NCI-H345 (cell line): Measurements from ENCODE around the gene ATP5F1E.

Source experiments
- DNase-seq: peaks from one replicate; lab custom pipeline; 2025; lab: John Stamatoyannopoulos, UW

The ATP5F1E gene

DNA sequence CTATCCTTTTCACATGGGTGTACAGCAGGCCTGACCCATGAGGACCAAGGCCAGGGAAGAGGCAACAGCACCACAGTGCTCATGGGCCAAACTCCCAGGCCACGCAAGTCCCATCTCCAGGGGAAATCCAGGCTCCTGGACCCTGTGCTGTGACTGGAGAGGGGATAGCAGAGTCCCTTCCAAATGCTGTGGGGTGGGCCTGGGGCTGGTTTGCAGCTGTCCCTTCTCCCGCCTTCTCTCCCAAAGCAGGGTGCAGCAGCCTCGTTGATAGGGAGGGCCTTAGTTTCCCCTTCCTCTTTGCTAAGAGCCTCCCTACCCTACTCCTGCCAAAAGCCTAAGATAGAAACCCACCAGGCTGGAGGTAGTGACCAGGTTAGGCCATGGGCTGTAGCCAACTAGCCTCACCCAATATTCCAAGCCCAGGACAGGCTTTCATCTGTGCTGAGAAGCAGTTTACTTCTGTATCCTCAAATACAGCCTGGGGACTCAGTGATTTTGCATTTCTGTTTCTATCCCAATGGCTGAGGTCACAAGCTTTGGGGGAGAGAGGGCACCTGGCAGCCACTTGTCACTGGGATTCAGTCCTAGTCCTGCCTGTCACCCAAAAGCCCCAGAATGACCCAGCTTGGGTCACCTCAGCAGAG lies 26.5 kb downstream of the ATP5F1E start:
- no peak for DNase-seq

- DNase-seq: no peak
These were observed 27.2 kb downstream of the ATP5F1E start for GRCh38 chr20:59004763-59005522.

- no peak for DNase-seq
These were observed 27.7 kb downstream of the ATP5F1E start for GRCh38 chr20:59004493-59004762.

DNA sequence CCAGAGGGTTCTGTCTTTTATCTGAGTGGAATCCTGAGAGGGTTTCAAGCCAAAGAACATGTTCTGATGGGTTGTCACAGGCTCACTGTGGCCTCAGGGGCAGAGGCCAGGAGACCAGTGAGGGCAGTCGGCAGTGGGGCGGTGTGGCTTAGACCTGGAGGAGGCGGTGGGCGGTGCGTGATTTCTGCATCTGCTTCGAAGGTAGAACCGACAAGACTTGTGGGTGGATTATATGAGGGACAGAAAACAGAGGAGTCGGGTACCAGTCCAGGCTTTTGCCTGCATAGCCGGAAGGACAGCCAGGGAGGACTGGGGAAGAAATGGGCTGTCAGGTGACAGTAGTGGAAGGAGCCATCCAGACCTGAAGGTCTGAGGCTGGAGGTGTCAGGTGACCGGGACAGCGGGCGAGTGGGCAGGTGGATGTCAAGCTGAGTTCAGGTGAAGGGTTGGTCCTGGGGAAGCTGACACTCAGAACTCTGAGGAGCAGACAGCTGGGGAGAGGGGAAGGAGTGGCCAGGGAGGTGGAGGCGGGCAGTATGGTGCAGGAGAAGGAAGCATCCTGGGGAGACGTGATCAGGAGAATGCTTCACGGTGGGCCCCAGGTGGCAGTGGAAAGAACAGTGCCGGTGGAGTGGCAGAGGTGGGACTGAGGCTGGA lies 28.2 kb downstream of the ATP5F1E start:
- no peak for DNase-seq

GRCh38 chr20:59002874-59003399 lies 29.2 kb downstream of the ATP5F1E start:
- DNase-seq: no peak

GRCh38 chr20:59002388-59002787 lies 29.7 kb downstream of the ATP5F1E start:
- no peak for DNase-seq

DNA sequence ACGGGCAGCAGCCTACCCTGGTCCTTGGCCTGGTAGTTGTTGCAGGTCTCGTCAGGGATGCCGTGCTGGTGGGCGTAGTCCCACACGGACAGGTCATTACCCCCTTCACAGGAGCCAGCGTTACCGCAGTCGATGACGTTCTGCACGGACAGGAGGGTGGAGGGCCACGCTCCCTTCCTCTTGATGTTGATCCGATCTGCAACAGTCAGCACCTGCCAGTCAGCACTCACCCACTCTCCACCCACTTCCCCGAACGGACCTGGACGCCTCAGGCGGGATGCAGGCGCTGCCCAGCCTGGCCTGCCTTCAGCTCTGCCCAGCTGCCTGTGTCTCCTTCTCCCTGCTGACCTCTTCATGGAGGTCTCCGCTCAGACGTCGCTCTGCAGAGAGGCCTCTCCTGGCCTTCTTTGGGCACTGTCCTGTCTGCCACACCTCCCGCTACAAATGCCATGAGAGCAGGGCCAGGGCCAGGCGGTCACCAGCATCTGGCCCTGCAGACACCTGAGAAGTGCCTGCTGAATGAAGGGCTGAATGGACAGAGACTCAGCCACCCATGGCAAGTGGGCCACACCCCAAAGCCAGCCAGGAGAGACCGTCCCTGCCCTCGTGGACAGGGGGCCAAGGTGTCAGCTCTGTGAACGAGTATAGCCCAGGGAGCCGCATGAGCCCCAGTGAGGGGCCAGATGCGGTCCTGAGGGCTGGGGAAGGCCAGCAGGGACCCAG lies 30.5 kb downstream of the ATP5F1E start:
- no peak for DNase-seq

DNA sequence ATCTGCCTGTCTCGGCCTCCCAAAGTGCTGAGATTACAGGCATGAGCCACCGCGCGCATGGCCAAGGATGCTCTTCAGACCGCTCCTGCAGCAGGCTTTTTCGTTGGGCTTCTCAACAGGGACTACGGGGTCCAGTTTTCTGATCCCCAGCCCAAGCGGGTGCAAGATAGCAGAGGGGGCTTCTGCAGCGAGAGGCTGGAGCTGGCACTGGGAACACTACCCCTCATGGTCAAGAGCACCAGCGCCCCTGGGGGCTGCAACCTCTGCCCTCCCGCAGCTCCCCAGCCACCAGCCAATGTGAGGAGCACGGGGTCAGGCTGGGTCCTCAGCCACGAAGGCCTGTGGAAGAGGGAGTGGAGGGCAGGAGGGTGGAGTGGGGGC lies 31.1 kb downstream of the ATP5F1E start:
- no peak for DNase-seq

DNA sequence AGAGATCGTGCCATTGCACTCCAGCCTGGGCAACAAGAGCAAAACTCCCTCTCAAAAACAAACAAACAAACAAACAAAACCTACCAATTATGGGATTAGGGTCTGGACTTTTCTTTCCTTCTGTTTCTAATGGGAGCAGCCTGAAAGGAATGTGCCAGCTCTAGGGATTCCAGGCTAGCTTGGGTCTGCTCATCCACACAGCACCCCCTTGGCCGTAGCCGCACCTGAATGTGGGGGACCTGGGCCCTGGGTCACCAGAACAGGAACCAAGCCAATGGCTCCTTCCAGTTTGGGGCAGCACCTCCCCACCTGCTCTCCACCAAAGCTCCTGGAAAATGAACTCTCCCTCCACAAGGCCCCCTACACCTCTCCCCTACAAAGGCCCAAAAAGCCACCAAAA lies 31.8 kb downstream of the ATP5F1E start:
- no peak for DNase-seq

- DNase-seq: no peak
These were observed 33.5 kb downstream of the ATP5F1E start for GRCh38 chr20:58998656-58999055.

DNA sequence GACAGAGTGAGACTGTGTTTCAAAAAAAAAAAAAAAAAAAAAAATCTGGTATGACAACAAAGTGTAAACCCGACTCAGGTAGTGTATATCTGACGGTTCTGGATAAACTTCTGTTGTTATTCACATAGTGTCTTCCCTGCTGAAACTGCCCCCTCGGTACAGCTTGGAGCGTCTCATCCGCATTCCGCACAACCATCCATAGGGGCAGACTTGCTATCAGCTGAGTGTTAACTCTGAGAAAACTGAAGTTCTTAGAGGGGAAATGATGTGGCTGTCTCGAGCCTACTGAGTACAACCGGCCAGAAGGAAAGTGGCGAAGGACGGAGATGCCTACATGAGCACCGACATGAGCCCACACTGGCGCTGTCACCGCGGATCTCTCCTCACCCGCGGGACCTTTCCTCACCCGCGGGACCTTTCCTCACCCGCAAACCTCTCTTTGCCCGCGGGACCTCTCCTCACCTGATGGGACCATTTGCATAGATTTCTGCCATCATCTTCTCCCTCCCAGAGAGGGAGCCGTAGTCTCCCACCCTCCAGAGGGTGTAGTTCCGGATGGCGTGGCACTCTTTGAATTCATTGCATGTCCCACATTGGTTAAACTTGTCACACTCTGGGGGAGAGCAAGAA lies 34.9 kb downstream of the ATP5F1E start:
- DNase-seq: no peak

GRCh38 chr20:58996226-58996611 lies 35.9 kb downstream of the ATP5F1E start:
- no peak for DNase-seq

DNA sequence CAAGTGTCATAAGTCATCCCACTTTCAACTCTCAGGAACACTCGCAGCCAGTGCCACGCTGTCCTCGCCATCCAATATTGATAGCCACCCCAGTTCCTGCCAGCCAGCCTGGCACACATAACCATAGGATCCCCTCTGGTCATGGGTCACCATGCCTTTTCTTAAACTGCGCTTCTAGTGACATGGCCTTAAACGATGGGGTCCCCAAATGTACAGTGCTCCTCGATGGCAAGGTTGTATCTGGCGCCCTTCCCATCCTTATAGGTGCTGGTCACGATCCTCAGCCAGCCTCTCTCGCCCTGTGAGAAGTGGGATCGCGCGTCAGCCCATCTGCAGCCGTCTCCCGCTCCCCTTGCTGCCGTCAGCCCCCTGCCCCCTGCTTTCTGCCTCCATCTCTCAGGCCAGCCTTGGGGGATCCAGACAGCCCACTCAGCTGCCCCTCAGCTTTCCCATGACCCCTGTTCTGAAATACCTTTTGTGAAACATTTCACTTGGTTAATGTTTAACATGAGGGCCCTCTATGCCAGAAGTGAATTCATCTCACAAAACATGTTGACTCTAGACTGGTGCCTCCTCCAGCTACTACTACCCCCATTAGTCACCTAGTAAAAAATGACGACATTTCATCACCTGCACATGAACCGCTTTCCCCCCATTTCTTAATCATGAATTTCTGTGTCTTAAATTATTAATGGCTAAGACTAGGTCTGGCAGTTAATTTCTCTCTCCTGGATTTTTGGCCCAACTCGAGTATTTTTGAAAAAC lies 36.5 kb downstream of the ATP5F1E start:
- DNase-seq: no peak

- DNase-seq: no peak
These were observed 37.6 kb downstream of the ATP5F1E start for GRCh38 chr20:58994390-58995159.

DNA sequence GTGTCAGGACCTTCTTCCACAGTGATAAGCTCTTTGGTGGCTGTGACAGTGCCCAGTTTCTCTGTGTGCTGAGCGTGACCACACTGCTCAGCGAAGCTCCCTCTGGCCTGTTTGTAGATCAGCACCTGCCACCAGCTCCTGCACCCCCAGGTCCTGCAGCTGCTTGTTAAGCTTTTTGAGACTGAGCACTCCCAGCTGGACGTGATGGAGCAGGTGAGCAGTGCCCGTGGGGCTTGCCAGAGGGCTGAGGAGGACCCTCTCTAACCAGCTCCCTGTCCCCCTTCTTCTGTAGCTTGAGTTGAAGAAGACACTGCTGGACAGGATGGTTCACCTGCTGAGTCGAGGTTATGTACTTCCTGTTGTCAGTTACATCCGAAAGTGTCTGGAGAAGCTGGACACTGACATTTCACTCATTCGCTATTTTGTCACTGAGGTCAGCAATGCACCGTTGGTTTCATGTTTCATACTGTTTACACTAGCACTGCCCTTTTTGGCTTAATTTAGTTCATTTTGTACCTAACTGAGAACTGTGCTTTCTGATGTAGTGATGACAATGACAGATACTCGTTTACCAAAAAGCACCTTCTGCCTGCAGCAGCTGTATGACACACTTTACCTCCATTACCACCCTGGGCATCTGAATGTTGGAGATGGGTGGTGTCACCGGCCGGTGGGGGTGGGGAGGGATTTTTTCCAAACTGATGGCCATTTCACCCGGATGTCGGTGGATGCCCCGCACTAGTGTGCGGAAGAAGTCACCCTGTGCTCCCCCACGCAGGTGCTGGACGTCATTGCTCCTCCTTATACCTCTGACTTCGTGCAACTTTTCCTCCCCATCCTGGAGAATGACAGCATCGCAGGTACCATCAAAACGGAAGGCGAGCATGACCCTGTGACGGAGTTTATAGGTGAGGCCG lies 38.5 kb downstream of the ATP5F1E start:
- no peak for DNase-seq

- no peak for DNase-seq
These were observed 39.2 kb downstream of the ATP5F1E start for GRCh38 chr20:58992911-58993310.

DNA sequence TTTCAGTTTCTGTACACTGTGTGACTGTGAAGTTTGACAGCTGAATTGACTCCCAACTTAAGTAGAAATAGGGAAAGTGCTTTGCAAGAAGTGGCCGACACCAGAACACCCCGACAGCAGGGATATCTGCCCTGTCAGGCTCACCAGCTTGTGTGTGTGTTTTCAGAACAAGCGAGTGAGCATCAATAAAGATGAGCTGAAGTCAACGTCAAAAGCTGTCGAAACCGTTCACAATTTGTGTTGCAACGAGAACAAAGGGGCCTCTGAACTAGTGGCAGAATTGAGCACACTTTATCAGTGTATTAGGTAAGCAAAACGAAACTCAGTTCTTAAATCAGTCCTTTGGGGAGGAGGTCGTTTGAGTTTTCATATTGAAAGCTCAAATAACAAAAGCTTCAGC lies 40.4 kb downstream of the ATP5F1E start:
- no peak for DNase-seq

DNA sequence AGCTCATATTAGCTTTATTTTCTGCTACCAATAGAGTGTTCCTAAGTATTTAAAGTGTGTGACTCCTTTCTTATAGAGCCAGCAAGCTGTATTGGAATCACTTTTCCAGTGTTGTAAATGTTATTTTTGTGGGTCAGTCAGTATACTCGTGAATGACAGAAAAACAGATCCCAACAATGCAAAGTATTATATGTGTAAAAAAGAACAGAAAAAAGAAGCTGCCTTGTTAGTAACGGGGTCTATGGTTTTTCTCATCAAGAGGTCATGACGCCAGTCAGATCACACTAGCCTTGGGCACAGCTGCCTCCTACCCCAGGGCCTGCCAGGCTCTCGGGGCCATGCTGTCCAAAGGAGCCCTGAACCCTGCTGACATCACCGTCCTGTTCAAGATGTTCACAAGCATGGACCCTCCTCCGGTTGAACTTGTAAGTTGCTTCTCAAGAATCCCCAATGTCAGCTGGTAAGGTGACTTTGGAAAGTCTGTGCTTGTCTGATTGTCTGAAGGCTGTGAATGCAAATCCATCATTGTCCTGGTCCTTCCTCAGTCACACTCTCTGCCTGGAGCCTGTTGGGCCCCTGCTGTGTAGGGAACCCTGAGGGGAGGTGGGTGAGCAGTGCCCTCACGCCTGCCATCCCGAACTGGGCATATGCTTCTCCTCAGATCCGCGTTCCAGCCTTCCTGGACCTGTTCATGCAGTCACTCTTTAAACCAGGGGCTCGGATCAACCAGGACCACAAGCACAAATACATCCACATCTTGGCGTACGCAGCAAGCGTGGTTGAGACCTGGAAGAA lies 41.3 kb downstream of the ATP5F1E start:
- DNase-seq: no peak

DNA sequence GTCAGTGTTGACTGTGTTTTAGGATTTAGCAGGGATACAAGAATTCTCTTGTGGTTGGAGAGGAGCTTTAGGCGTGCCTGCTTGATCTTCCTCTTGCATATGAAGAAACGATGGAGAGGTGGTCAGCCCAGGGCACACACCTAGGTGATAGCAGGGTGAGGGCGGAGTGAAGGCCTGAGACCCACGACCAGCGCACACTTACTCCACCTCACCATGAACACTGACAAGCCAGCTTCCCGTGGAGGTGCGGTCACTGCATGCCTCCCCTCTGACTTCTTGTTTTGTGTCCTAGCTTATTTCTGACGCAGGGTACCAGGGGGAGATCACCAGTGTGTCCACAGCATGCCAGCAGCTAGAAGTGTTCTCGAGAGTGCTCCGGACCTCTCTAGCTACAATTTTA lies 42.9 kb downstream of the ATP5F1E start:
- DNase-seq: no peak
